HEK293 (cell line): ENCODE data around the gene CLDN3.

ENCODE experiments used
- CTCF ChIA-PET: fragments of 350-600 bp; formaldehyde crosslinking; extraction: SDS; loops from one replicate; lab custom pipeline; 2021; ENCODE audit warnings: antibody characterized with exemption; lab: Yijun Ruan, JAX
- POLR2A ChIA-PET: fragments of 300-600 bp; formaldehyde crosslinking; extraction: SDS; loops from one replicate; lab custom pipeline; 2020; ENCODE audit warnings: antibody characterized with exemption, inconsistent platforms; lab: Yijun Ruan, JAX
- H3K27ac ChIP-seq: fragments of 200-500 bp; sonication (Bioruptor generic); 2 replicates; pipeline ENCODE4 v1.5.1; 2014; ENCODE audit warnings: low read depth, low read length, control low read depth, inconsistent platforms; ENCODE audit errors: extremely low read depth
- H3K36me3 ChIP-seq, 2 experiments: fragments of 200-500 bp in 1 of 2; sonication (Bioruptor generic) in 1 of 2; 1 replicate in 1 of 2; 2 replicates in 1 of 2; pipeline ENCODE4 v1.5.1; 2014 to 2017; ENCODE audit warnings: inconsistent platforms in 2 of 2, low read length in 2 of 2; ENCODE audit not compliant: control insufficient read depth in 2 of 2, insufficient read depth in 1 of 2
- H3K4me1 ChIP-seq: fragments of 200-500 bp; sonication (Bioruptor generic); 2 replicates; pipeline ENCODE4 v1.5.1; 2014; ENCODE audit warnings: mild to moderate bottlenecking, low read length, inconsistent platforms; ENCODE audit not compliant: control insufficient read depth, insufficient read depth
- H3K4me3 ChIP-seq: 2 replicates; pipeline ENCODE4 v1.5.1; 2011; ENCODE audit warnings: low read depth, mild to moderate bottlenecking, control low read depth, low read length, moderate library complexity
- H3K9me3 ChIP-seq: fragments of 200-500 bp; sonication (Bioruptor generic); 2 replicates; pipeline ENCODE4 v1.5.1; 2014; ENCODE audit warnings: low read depth, low read length, inconsistent platforms; ENCODE audit not compliant: control insufficient read depth, insufficient read depth
- BCL11A ChIP-seq: fragments of 450-650 bp; formaldehyde crosslinking; IDR thresholded peaks from 2 replicates; pipeline ENCODE4 v1.5.1; 2016; ENCODE audit warnings: low read depth, missing biosample characterization, missing genetic modification characterization
- KLF16 ChIP-seq: fragments of 450-650 bp; formaldehyde crosslinking; IDR thresholded peaks from 2 replicates; pipeline ENCODE4 v1.5.1; 2017; ENCODE audit warnings: missing biosample characterization, missing genetic modification characterization
- KLF9 ChIP-seq: fragments of 450-650 bp; formaldehyde crosslinking; IDR thresholded peaks from 2 replicates; pipeline ENCODE4 v1.5.1; 2016; ENCODE audit warnings: missing biosample characterization, missing genetic modification characterization, low read depth
- MZF1 ChIP-seq: fragments of 450-650 bp; formaldehyde crosslinking; IDR thresholded peaks from 2 replicates; pipeline ENCODE4 v1.5.1; 2017; ENCODE audit warnings: missing biosample characterization, missing genetic modification characterization, borderline replicate concordance
- PATZ1 ChIP-seq: fragments of 450-650 bp; formaldehyde crosslinking; IDR thresholded peaks from 2 replicates; pipeline ENCODE4 v1.5.1; 2016; ENCODE audit warnings: missing biosample characterization, missing genetic modification characterization
- RBAK ChIP-seq: fragments of 450-650 bp; formaldehyde crosslinking; IDR thresholded peaks from 2 replicates; pipeline ENCODE4 v1.5.1; 2016; ENCODE audit warnings: missing biosample characterization, missing genetic modification characterization
- ZBTB44 ChIP-seq: fragments of 450-650 bp; IDR thresholded peaks from 2 replicates; pipeline ENCODE4 v1.5.1; 2018; ENCODE audit warnings: missing biosample characterization, mild to moderate bottlenecking, missing genetic modification characterization
- ZBTB49 ChIP-seq: fragments of 450-650 bp; formaldehyde crosslinking; IDR thresholded peaks from 2 replicates; pipeline ENCODE4 v1.5.1; 2016; ENCODE audit warnings: missing biosample characterization, missing genetic modification characterization, low read depth
- ZNF114 ChIP-seq: fragments of 450-650 bp; formaldehyde crosslinking; IDR thresholded peaks from 2 replicates; pipeline ENCODE4 v1.5.0; 2017; ENCODE audit warnings: missing biosample characterization, missing genetic modification characterization
- ZNF26 ChIP-seq: fragments of 450-650 bp; formaldehyde crosslinking; IDR thresholded peaks from 2 replicates; pipeline ENCODE4 v1.5.1; 2016; ENCODE audit warnings: missing biosample characterization, missing genetic modification characterization
- ZNF341 ChIP-seq: fragments of 450-650 bp; formaldehyde crosslinking; IDR thresholded peaks from 2 replicates; pipeline ENCODE4; 2016; ENCODE audit warnings: low read depth, missing biosample characterization, missing genetic modification characterization
- ZNF426 ChIP-seq: fragments of 450-650 bp; formaldehyde crosslinking; IDR thresholded peaks from 2 replicates; pipeline ENCODE4 v1.5.1; 2017; ENCODE audit warnings: missing biosample characterization, missing genetic modification characterization, mild to moderate bottlenecking, inconsistent platforms, moderate library complexity
- ZNF501 ChIP-seq: fragments of 450-650 bp; formaldehyde crosslinking; IDR thresholded peaks from 2 replicates; pipeline ENCODE4 v1.5.1; 2016; ENCODE audit warnings: missing biosample characterization, missing genetic modification characterization
- ZNF510 ChIP-seq: fragments of 450-650 bp; formaldehyde crosslinking; IDR thresholded peaks from 2 replicates; pipeline ENCODE4 v1.5.1; 2018; ENCODE audit warnings: mild to moderate bottlenecking, missing genetic modification characterization, missing biosample characterization; ENCODE audit not compliant: insufficient replicate concordance
- ZNF514 ChIP-seq: fragments of 450-650 bp; formaldehyde crosslinking; IDR thresholded peaks from 2 replicates; pipeline ENCODE4 v1.5.1; 2016; ENCODE audit warnings: missing biosample characterization, missing genetic modification characterization
- ZNF596 ChIP-seq: fragments of 450-650 bp; IDR thresholded peaks from 2 replicates; pipeline ENCODE4 v1.5.0; 2018; ENCODE audit warnings: missing biosample characterization, mild to moderate bottlenecking, missing genetic modification characterization, moderate library complexity
- ZNF610 ChIP-seq: fragments of 450-650 bp; formaldehyde crosslinking; IDR thresholded peaks from 2 replicates; pipeline ENCODE4 v1.5.1; 2016; ENCODE audit warnings: missing biosample characterization, missing genetic modification characterization, borderline replicate concordance
- ZNF639 ChIP-seq: fragments of 450-650 bp; formaldehyde crosslinking; IDR thresholded peaks from 2 replicates; pipeline ENCODE4 v1.5.1; 2016; ENCODE audit warnings: missing biosample characterization, missing genetic modification characterization
- ZNF670 ChIP-seq: fragments of 450-650 bp; formaldehyde crosslinking; IDR thresholded peaks from 2 replicates; pipeline ENCODE4 v1.5.1; 2016; ENCODE audit warnings: missing biosample characterization, missing genetic modification characterization, low read depth
- ZNF677 ChIP-seq: fragments of 450-650 bp; IDR thresholded peaks from 2 replicates; pipeline ENCODE4 v1.5.0; 2018; ENCODE audit warnings: missing biosample characterization, mild to moderate bottlenecking, missing genetic modification characterization, moderate library complexity
- ZSCAN18 ChIP-seq: fragments of 450-650 bp; formaldehyde crosslinking; IDR thresholded peaks from 2 replicates; pipeline ENCODE4 v1.5.1; 2016; ENCODE audit warnings: missing biosample characterization, missing genetic modification characterization

CLDN3 gene

GRCh38 chr7:73802459-73802858, 32.4 kb upstream of the CLDN3 start (continued):
- no peak for TF ChIP-seq ZNF510 (tag by site-specific recombination)
- no peak for TF ChIP-seq ZBTB44 (tag by site-specific recombination)
- no peak for TF ChIP-seq ZBTB49 (tag by site-specific recombination)
- no peak for TF ChIP-seq ZNF341 (tag by site-specific recombination)
- TF ChIP-seq ZNF639, result no peak

GRCh38 chr7:73801577-73801976, 31.5 kb upstream of the CLDN3 start:
- ChIA-PET POLR2A (no interaction called here), CTCF (interaction anchor here (1.0 kb wide), 1 partner anchor 53 kb away, joined by 6 read pairs; no protein-coding TSS in a partner anchor)
- no peaks in the 10 kb centered on the region for H3K9me3 ChIP-seq
- no peaks in the 10 kb centered on the region for H3K4me1 ChIP-seq
- no peak overlapping the region for H3K4me3 ChIP-seq
- H3K27ac ChIP-seq, result no peak overlapping the region
- TF ChIP-seq ZNF677 (tag by site-specific recombination) (no peak), ZNF114 (tag by site-specific recombination) (no peak), ZNF610 (tag by site-specific recombination) (no peak), BCL11A (tag by site-specific recombination) (no peak), MZF1 (tag by site-specific recombination) (no peak), ZNF501 (no peak), ZNF596 (no peak), ZNF514 (tag by site-specific recombination) (no peak), KLF16 (no peak), ZNF426 (tag by site-specific recombination) (no peak), RBAK (tag by site-specific recombination) (no peak), ZNF639 (no peak), ZNF26 (tag by site-specific recombination) (no peak), PATZ1 (no peak), KLF9 (tag by site-specific recombination) (no peak), ZSCAN18 (tag by site-specific recombination) (no peak), ZNF670 (no peak)
- no peaks in the 10 kb centered on the region for H3K36me3 ChIP-seq
